ENCODE measurements around the gene MPL.

The MPL gene

DNA sequence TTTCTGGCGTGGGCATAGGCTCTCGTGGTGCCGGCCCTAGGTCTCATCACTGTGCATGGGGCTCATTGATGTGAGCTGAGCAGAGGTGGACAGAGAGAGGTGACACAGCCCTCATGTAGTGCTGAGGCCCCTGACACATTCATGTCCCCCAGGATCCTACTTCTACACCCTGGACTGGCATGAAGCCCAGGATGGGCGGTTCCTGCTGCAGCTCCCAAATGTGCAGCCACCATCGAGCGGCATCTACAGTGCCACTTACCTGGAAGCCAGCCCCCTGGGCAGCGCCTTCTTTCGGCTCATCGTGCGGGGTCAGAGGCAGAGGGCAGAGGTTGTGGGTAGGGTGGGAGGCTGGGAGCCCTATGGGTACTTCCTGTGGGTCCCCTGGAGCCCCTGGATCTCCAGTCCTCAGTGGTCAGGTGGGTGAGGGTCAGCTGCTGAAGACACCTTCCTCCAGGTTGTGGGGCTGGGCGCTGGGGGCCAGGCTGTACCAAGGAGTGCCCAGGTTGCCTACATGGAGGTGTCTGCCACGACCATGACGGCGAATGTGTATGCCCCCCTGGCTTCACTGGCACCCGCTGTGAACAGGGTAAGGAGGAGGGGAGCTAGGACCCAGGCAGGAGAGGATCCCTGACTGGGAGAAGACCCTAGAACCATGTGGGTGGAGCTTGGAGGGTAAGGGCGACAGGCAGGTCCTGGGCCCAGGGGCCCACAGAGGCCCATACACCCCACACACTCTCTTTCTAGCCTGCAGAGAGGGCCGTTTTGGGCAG, 30.7 kb upstream of the MPL start:
- no peak for DNase-seq (ENCODE audit: low read depth)

DNA sequence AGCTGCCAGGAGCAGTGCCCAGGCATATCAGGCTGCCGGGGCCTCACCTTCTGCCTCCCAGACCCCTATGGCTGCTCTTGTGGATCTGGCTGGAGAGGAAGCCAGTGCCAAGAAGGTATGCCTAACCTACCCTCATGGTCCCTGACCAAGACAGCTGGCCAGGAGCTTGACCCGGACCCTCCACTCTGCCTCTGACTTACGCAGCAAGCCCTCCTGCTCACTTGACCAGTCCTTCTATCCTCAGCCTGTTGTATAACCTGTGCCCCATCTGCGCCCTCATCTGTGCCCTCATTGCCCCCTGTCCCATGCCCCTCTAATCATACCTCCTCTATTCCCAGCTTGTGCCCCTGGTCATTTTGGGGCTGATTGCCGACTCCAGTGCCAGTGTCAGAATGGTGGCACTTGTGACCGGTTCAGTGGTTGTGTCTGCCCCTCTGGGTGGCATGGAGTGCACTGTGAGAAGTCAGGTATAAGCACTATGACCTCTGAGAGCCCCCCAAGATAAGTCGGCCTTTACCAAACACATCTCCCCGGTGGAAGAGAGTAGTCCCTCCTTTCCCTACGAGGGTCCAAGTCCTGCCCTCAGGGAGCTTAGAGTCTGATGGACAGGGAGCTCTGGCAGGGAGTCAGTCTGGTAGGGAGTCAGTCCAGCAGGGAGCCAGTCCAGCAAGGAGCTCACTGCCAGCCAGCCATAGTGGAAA, 30.0 kb upstream of the MPL start:
- DNase-seq (ENCODE audit: low read depth) = no peak

DNA sequence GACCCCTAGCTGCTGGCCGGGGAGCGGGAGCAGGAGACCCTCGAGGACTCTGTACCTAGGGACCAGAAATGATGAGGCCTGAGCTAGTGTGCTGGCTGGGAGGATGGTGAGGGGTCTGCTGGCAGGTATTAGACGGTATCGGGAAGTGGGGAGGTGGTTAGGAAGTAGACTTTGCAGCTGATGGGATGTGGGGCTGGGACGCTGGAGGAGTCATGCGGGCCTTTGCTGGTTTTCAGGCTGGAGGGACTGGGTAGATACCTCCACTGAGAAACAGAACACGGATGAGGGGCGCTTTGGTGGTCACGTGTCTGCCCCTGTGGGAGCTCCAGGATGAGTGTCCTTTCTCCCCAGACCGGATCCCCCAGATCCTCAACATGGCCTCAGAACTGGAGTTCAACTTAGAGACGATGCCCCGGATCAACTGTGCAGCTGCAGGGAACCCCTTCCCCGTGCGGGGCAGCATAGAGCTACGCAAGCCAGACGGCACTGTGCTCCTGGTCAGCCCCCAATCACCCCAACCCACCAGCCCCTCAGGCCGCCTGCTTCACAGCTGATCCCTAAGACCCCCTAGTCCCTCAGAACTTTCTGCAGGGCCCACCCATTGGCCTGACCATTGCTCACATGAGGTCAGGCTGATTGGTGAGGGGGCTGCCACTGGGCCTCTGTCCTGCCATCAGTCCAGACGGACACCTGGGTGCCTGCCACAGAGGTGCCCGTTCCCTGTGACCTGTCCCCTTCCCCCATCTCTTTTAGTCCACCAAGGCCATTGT, 28.8 kb upstream of the MPL start:
- DNase-seq (ENCODE audit: low read depth) = no peak

GRCh38 chr1:43309405-43310025, 28.1 kb upstream of the MPL start:
- DNase-seq (ENCODE audit: low read depth) = no peak

GRCh38 chr1:43311521-43311920, 26.1 kb upstream of the MPL start:
- DNase-seq (ENCODE audit: low read depth) = no peak

DNA sequence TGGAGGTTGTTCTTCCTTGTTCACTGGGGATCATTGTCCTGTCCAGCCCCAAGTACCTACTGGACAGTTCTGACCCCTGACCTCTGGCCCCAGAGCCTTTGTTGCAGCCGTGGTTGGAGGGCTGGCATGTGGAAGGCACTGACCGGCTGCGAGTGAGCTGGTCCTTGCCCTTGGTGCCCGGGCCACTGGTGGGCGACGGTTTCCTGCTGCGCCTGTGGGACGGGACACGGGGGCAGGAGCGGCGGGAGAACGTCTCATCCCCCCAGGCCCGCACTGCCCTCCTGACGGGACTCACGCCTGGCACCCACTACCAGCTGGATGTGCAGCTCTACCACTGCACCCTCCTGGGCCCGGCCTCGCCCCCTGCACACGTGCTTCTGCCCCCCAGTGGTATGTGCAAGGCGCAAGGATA, 25.4 kb upstream of the MPL start:
- no peak for DNase-seq (ENCODE audit: low read depth)

DNA sequence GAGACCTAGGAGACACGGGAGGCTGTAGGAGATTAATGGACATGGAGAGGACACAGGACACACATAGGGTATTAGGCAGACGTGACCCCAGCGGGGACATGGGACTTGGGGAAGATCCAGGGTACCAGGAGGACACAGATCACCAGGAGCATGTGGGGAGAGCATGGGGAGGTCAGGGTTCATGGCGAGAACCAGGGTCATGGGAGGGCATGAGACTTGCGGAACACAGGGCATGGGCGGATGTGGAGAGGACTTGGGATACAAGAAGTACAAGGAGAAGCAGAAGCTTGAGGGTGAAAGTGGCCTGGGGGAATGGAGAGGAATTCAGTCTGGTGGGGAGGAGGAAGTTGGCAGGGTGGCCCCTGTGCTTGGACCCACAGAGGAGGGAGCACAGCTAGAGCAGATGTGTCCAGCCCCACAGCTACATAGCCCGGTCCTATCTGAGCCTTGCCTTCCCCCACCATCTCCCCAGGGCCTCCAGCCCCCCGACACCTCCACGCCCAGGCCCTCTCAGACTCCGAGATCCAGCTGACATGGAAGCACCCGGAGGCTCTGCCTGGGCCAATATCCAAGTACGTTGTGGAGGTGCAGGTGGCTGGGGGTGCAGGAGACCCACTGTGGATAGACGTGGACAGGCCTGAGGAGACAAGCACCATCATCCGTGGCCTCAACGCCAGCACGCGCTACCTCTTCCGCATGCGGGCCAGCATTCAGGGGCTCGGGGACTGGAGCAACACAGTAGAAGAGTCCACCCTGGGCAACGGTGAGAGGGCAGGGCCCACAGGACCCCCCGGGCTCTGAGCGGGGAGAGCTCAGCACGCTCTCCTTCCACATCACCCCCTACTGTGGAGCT, 24.7 kb upstream of the MPL start:
- no peak for DNase-seq (ENCODE audit: low read depth)

GRCh38 chr1:43313771-43314170, 23.8 kb upstream of the MPL start:
- DNase-seq (ENCODE audit: low read depth) = no peak

- no peak for DNase-seq (ENCODE audit: low read depth)
Measured at GRCh38 chr1:43314233-43314632, 23.4 kb upstream of the MPL start.

DNA sequence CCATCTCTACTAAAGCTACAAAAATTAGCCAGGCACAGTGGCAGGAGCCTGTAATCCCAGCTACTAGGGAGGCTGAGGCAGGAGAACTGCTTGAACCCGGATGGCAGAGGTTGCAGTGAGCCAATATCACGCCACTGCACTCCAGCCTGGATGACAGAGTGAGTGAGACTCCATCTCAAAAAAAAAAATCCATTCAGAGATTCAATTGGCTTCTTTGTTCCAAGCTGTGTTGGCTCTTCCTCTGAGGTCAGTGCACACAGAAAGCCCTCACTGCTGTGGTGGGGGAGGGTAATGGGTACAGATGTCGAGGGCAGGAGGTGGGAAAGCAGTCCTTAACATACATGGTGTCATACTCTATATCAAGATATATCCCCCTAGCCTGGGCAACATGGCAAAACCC, 22.1 kb upstream of the MPL start:
- no peak for DNase-seq (ENCODE audit: low read depth)

DNA sequence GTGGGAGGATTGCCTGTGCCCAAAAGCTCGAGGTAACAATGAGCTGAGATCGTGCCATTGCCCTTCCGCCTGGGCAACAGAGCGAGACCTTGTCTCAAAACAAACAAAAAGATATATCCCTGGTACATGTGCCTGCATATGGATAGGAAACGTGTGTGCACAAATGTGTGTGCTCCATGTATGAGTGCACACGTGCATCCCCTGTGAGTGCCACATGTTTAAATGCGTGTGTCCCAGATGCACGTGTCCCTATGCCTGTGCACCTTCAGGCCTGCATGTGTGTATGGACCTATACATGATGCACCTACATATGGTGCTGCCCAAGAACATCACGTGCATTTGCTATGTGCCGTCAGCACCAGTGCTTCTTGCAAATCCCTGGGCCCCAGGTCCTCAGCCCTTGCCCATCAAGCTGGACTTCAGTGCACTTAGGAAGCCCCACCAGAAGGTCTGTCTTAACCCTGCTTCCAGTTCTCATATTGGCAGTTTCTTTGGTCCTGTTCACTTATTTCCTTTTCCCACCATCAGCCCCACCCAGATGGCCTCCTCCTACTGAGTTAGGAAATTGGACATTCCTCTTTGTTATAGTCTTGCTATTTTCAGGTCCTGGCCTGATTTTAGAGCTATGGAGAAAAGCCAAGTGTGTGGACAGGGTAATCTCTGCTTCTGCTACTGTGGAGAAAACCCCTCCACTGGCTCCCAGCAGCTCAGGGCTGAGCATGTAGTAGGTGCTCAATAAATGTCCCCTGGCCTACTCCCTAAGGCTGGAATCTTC, 21.5 kb upstream of the MPL start:
- no peak for DNase-seq (ENCODE audit: low read depth)

GRCh38 chr1:43316738-43317520, 20.7 kb upstream of the MPL start:
- DNase-seq (ENCODE audit: low read depth) = no peak

- no peak for DNase-seq (ENCODE audit: low read depth)
Measured at GRCh38 chr1:43317817-43318471, 19.7 kb upstream of the MPL start.

GRCh38 chr1:43318831-43319230, 18.8 kb upstream of the MPL start:
- no peak for DNase-seq (ENCODE audit: low read depth)

DNA sequence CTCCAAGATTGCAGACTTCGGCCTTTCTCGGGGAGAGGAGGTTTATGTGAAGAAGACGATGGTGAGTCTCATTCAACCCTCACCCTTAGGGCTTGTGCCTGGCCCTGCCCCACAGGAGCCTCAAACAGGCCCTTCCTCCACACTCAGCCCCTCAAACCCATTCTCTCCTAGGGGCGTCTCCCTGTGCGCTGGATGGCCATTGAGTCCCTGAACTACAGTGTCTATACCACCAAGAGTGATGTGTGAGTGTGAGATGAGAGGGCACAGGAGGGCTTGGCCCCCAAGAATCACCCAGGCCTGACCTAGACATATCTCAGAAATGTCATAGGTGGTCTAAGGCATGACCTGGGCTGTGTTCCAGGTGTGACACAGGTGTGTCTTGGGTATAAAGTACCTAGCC, 18.3 kb upstream of the MPL start:
- no peak for DNase-seq (ENCODE audit: low read depth)

DNA sequence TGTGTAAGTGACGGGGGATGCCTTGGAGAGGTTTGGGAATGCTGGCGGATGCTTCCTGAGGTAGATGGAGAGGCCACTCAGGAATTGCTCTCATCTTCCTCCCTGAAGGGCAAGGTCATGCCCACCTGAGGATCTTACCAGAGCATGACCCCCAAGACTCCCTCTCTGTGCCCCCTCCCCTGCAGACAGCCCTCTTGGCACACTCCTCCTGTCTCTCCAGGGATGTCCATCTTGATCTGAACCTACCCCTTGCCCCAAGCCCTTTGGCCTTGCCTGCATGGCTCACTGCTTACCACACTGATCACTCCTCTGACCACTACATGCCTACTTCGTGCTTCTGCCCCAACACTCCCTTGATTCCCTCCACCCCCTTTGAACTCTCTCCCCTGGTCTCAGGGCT, 17.9 kb upstream of the MPL start:
- no peak for DNase-seq (ENCODE audit: low read depth)

GRCh38 chr1:43321331-43321891, 16.2 kb upstream of the MPL start:
- no peak for DNase-seq (ENCODE audit: low read depth)

DNA sequence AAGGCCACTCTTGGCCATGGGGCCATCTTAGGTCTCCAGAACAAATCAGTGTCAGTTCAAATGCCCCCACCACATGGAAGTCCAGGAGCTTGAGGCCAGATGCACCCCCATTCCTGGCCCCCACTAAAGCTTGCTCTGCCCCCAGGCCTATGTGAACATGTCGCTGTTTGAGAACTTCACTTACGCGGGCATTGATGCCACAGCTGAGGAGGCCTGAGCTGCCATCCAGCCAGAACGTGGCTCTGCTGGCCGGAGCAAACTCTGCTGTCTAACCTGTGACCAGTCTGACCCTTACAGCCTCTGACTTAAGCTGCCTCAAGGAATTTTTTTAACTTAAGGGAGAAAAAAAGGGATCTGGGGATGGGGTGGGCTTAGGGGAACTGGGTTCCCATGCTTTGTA, 15.1 kb upstream of the MPL start:
- no peak for DNase-seq (ENCODE audit: low read depth)

DNA sequence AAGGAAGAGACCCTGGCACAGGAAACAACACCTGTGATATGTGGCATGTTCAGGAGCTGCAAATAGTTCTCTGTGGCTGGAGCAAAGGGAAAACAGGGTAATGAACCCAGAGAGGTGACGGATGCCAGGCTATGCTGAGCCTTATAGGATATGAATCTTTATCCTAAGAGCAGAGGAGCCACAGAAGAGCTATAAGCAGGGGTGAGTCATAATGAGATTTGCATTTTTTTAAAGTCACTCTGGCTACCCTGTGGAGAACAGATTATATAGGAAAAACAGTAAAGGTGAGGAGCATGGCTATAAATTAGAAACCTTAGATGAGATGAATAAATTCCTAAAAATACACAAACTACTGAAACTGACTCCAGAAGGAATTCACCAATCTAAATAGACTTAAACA, 12.8 kb upstream of the MPL start:
- no peak for DNase-seq (ENCODE audit: low read depth)

Data from stimulated activated CD8-positive, alpha-beta memory T cell treated with anti-CD3 and anti-CD28 coated beads, Interleukin-12 subunit alpha, Interleukin-12 subunit beta, amount 100 ng/mL, for 4 hours (primary cell).